K562 (cell line): ENCODE results near the gene RHOC. TPM values are rescaled to one million over a fixed set of nuclear protein-coding genes. Genes with fewer than 3 reads are reported as not detected.

Experiments used
- ADNP ChIP-seq: fragments of 200-800 bp; sonication (Bioruptor generic); IDR thresholded peaks from 2 replicates; pipeline ENCODE4 v1.6.1; 2016; ENCODE audit warnings: missing genetic modification characterization, missing compliant biosample characterization
- CGGBP1 ChIP-seq: fragments of 250-450 bp; sonication (Bioruptor Pico); IDR thresholded peaks from 2 replicates; pipeline ENCODE4 v1.9.0; 2021; ENCODE audit warnings: mild to moderate bottlenecking
- COPS2 ChIP-seq: fragments of 450-650 bp; conservative IDR thresholded peaks from 2 replicates; pipeline ENCODE4 v1.6.1; 2016; ENCODE audit warnings: mild to moderate bottlenecking, moderate library complexity
- CREB3 ChIP-seq: fragments of 450-650 bp; conservative IDR thresholded peaks from 2 replicates; pipeline ENCODE4 v1.6.1; 2016; ENCODE audit warnings: missing genetic modification characterization, low read depth, mild to moderate bottlenecking, missing compliant biosample characterization, moderate library complexity
- HDAC8 ChIP-seq: fragments of 450-650 bp; IDR thresholded peaks from 2 replicates; pipeline ENCODE4 v1.6.1; 2016; ENCODE audit warnings: mild to moderate bottlenecking, missing genetic modification characterization, moderate library complexity, missing compliant biosample characterization
- JUN ChIP-seq, 2 experiments: sonication (generic) in 1 of 2; formaldehyde crosslinking in 1 of 2; IDR thresholded peaks; 2 replicates each; pipeline versions ENCODE4 v1.6.1 to v1.8.0; 2012 to 2022; ENCODE audit warnings: borderline replicate concordance in 2 of 2, mild to moderate bottlenecking in 2 of 2, improper control_type of control experiment in 1 of 2, low read depth in 1 of 2, low read length in 1 of 2, missing genetic modification reagents in 1 of 2
- MAFF ChIP-seq: IDR thresholded peaks from 2 replicates; pipeline ENCODE4 v1.6.1; 2012; ENCODE audit warnings: low read length, improper control_type of control experiment
- POLR3A ChIP-seq: IDR thresholded peaks from 2 replicates; pipeline ENCODE4 v1.6.1; 2011; ENCODE audit warnings: borderline replicate concordance, mild to moderate bottlenecking, moderate library complexity; ENCODE audit not compliant: insufficient read length, insufficient read depth; ENCODE audit errors: extremely low read depth
- ZBTB40 ChIP-seq, 2 experiments: fragments of 450-650 bp in 1 of 2; sonication (generic) in 1 of 2; formaldehyde crosslinking in 1 of 2; IDR thresholded peaks; 2 replicates each; pipeline versions ENCODE4 v1.7.1 to v1.9.0; 2016 to 2022; ENCODE audit warnings: inconsistent platforms in 1 of 2, mild to moderate bottlenecking in 1 of 2, missing genetic modification reagents in 1 of 2
- ZBTB5 ChIP-seq: fragments of 450-650 bp; IDR thresholded peaks from 2 replicates; pipeline ENCODE4 v1.6.1; 2017; ENCODE audit warnings: antibody characterized with exemption
- ZNF174 ChIP-seq: fragments of 250-450 bp; sonication (Bioruptor Pico); IDR thresholded peaks from 2 replicates; pipeline ENCODE4 v1.4.0; 2020; ENCODE audit warnings: mild to moderate bottlenecking
- ZNF699 ChIP-seq: fragments of 250-450 bp; sonication (Bioruptor Pico); IDR thresholded peaks from 2 replicates; pipeline ENCODE4 v1.8.0; 2021; ENCODE audit warnings: mild to moderate bottlenecking, moderate library complexity; ENCODE audit not compliant: insufficient replicate concordance
- polyA plus RNA-seq, 8 experiments: library from polyadenylated mRNA; depleted of rRNA in 4 of 8; stranded (reverse) in 5 of 8; unstranded in 3 of 8; fragments of >200 nt; fragmentation: Nextera tagmentation in 2 of 8; fragmentation: Illumina TruSeq in 1 of 8; extraction: Ambion mirVana in 2 of 8; extraction: Trizol in 1 of 8; gene quantifications; 2 replicates each; pipeline versions ENCODE4 v1.2.1 to v1.2.3, GENCODE V29; 2011 to 2014; ENCODE audit warnings: inconsistent platforms in 1 of 8, missing spikeins in 1 of 8
- total RNA-seq, 7 experiments: library from RNA; depleted of rRNA in 6 of 7; stranded (reverse); fragments of >200 nt in 6 of 7; fragmentation: Illumina TruSeq in 2 of 7; extraction: Trizol in 2 of 7; gene quantifications; 2 replicates each; pipeline versions ENCODE4 v1.2.1 to v1.2.3, GENCODE V29; 2011 to 2021; ENCODE audit warnings: low replicate concordance in 1 of 7

Gene RHOC
- total and polyA plus RNA-seq, 9 of the 15 experiments (the other 6 are each of a cell fraction or from before 2014, with no cell fraction given) = 35.2 to 364 (median 204) TPM

- TF ChIP-seq ZBTB40 (IDR thresholded peaks at IDR 0.05) (0 out of 2 replicates have a peak, but pooled peaks have one; percentile 12), ZBTB40 (CRISPR knock-in tag; IDR thresholded peaks at IDR 0.05) (no peak), HDAC8 (tag) (no peak), JUN (IDR thresholded peaks at IDR 0.05; ENCODE audit: borderline replicate concordance, low read depth, low read length) (peak; percentile 98), JUN (CRISPR knock-in tag; IDR thresholded peaks at IDR 0.05; ENCODE audit: borderline replicate concordance) (peak; percentile 61; the same call in 1 of the 2 replicates), ADNP (no peak), COPS2 (no peak), MAFF (peak; percentile 62), ZNF174 (CRISPR knock-in tag) (no peak), CGGBP1 (CRISPR knock-in tag) (no peak), ZBTB5 (no peak), CREB3 (peak; percentile 65), POLR3A (no peak), ZNF699 (CRISPR knock-in tag) (no peak)
Measured at GRCh38 chr1:112700290-112701226, 6.4 kb downstream of the RHOC start (continued).
